Colonic mucosa (tissue), 4 donors: ENCODE data around the gene SRP19. TPM values are rescaled to one million over a fixed set of nuclear protein-coding genes. Genes with fewer than 3 reads are reported as not detected.

Experiments used
- DNase-seq: peaks from one replicate; pipeline ENCODE4 v3.0.0-alpha.2; 2020
- H3K27ac ChIP-seq: fragments of 200-600 bp; one replicate; pipeline ENCODE4 v1.8.0; 2021
- H3K27me3 ChIP-seq: fragments of 200-600 bp; one replicate; pipeline ENCODE4 v1.8.0; 2021
- H3K36me3 ChIP-seq: fragments of 200-600 bp; one replicate; pipeline ENCODE4 v1.8.0; 2021
- H3K4me1 ChIP-seq: fragments of 200-600 bp; one replicate; pipeline ENCODE4 v1.8.0; 2021; ENCODE audit warnings: mild to moderate bottlenecking
- H3K4me3 ChIP-seq: fragments of 200-600 bp; one replicate; pipeline ENCODE4 v1.8.0; 2021
- H3K9ac ChIP-seq, 2 donors: one replicate each; pipeline ENCODE4 v1.7.0; 2013; ENCODE audit warnings: control low read depth in 2 of 2, low read depth in 2 of 2, low read length in 2 of 2
- H3K9me3 ChIP-seq: fragments of 200-600 bp; one replicate; pipeline ENCODE4 v1.8.0; 2021
- CTCF ChIP-seq: fragments of 200-600 bp; IDR thresholded peaks from one replicate; pipeline ENCODE4 v1.8.0; 2022; ENCODE audit warnings: antibody characterized with exemption, mild to moderate bottlenecking
- intact Hi-C: fragments of 100-400 bp; cut with DNase I; formaldehyde crosslinking; loops from one replicate; pipeline ENCODE4 v1.14.1; 2022
- total RNA-seq, 2 donors: library from RNA; stranded (reverse); fragmentation: NEBNext Ultra II Directional in 1 of 2; extraction: Animal tissue kit (Norgen Biotek cat#: 25700) in 1 of 2; gene quantifications; one replicate each; pipeline ENCODE4 v1.2.1, GENCODE V29; 2021
- donor health status: healthy.
- donor health status: DM: no; HTN: no; CAD: no.
- donor health status: DM: no; HTN: no; CAD: no.

SRP19 gene
- total RNA-seq, 2 donors from 2014 or later: 27.0 to 33.2 TPM

GRCh38 chr5:112861638-112861985, 525 bp downstream of the SRP19 start:
- intact Hi-C loops: loop anchor here (5.0 kb wide), 2 partner anchors 61 to 154 kb away; partner anchors contain the start of gene REEP5
- H3K27ac ChIP-seq: peak overlapping the region; percentile 69
- no peak for DNase-seq
- H3K36me3 ChIP-seq: no peaks in the 10 kb centered on the region
- no peaks in the 10 kb centered on the region for H3K9me3 ChIP-seq
- peak overlapping the region; percentile 89 for H3K4me3 ChIP-seq
- peaks cover 3% of the 10 kb centered on the region for H3K27me3 ChIP-seq
- peak overlapping the region; percentile 83 to 90 for H3K9ac ChIP-seq
- TF ChIP-seq CTCF: no peak
- peaks cover 10% of the 10 kb centered on the region for H3K4me1 ChIP-seq

GRCh38 chr5:112862085-112862484, 998 bp downstream of the SRP19 start:
- no peak overlapping the region for H3K27ac ChIP-seq
- TF ChIP-seq CTCF: no peak
- H3K4me3 ChIP-seq: peak overlapping the region; percentile 89
- intact Hi-C loops: loop anchor here (5.0 kb wide), 2 partner anchors 60 to 155 kb away; partner anchors contain the start of gene REEP5
- no peak for DNase-seq
- H3K36me3 ChIP-seq: no peaks in the 10 kb centered on the region
- H3K27me3 ChIP-seq: no peaks in the 10 kb centered on the region
- H3K9me3 ChIP-seq: no peaks in the 10 kb centered on the region
- H3K4me1 ChIP-seq: peaks cover 10% of the 10 kb centered on the region
- peak overlapping the region; percentile 83 to 90 for H3K9ac ChIP-seq

GRCh38 chr5:112863549-112863948, 2.5 kb downstream of the SRP19 start:
- no peak for TF ChIP-seq CTCF
- intact Hi-C loops: loop anchor here (5.0 kb wide), 2 partner anchors 59 to 156 kb away; partner anchors contain the start of gene REEP5
- Histone ChIP-seq H3K9ac (no peak overlapping the region), H3K4me3 (no peak overlapping the region), H3K27me3 (no peaks in the 10 kb centered on the region), H3K27ac (no peak overlapping the region), H3K36me3 (no peaks in the 10 kb centered on the region), H3K4me1 (peaks cover 10% of the 10 kb centered on the region), H3K9me3 (no peaks in the 10 kb centered on the region)
- DNase-seq: no peak

GRCh38 chr5:112865128-112865527, 4.0 kb downstream of the SRP19 start:
- Histone ChIP-seq H3K9me3 (no peaks in the 10 kb centered on the region), H3K9ac (no peak overlapping the region), H3K36me3 (no peaks in the 10 kb centered on the region), H3K27ac (no peak overlapping the region), H3K4me1 (peaks cover 10% of the 10 kb centered on the region), H3K4me3 (no peak overlapping the region), H3K27me3 (no peaks in the 10 kb centered on the region)
- intact Hi-C loops: no loop called here
- no peak for DNase-seq
- TF ChIP-seq CTCF: no peak

GRCh38 chr5:112866739-112867138, 5.7 kb downstream of the SRP19 start:
- H3K36me3 ChIP-seq: no peaks in the 10 kb centered on the region
- no peak for TF ChIP-seq CTCF
- intact Hi-C loops: no loop called here
- DNase-seq: no peak
- no peaks in the 10 kb centered on the region for H3K9me3 ChIP-seq
- H3K4me3 ChIP-seq: no peak overlapping the region
- H3K27ac ChIP-seq: no peak overlapping the region
- H3K27me3 ChIP-seq: no peaks in the 10 kb centered on the region
- H3K4me1 ChIP-seq: peaks cover 10% of the 10 kb centered on the region
- H3K9ac ChIP-seq: no peak overlapping the region
